ENCODE data around the gene SLC44A5. TPM values are rescaled to one million over a fixed set of nuclear protein-coding genes. Genes with fewer than 3 reads are reported as not detected.

The SLC44A5 gene
- total RNA-seq, 1 donor from 2014 or later = 0.20 TPM

DNA sequence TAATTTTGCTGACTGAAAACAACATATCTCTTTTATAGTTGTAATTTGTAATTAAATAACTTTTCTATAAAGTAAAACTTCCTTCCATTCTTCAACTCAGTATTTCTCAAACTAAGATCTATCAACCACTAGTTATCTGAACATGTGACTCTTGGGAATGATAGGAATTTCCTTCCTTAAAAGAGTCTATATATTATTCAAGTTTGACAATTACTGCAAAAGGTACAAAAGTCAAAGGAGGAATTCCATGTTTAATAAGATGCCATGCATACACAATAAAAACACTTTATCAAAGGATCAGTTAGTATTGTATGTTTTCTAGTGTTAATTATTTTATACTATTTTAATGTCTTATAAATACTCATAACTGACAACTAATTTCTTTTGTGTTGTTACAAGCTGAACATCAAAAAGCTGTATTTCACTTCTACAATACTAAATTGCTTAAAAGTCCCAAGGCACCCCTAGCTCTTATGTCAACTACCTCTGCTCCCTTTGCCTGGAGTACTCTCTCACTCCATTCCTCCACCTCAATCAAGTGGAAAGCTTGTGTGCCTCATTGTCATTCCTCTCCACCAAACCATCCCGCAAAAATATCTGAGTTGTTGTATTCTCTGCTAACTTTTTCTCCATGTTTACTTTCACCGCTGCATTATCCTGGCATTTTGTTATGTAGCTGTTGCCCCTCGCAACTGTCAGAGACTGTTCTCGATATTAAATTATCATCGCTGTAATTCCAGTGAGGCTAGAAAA lies 67.9 kb downstream of the SLC44A5 start:
- peaks cover 2% of the 10 kb centered on the region for H3K9me3 Mint-ChIP-seq (ENCODE audit: low read depth)
- no peak for DNase-seq (ENCODE audit: low spot score)
- TF ChIP-seq, protein P1, sequence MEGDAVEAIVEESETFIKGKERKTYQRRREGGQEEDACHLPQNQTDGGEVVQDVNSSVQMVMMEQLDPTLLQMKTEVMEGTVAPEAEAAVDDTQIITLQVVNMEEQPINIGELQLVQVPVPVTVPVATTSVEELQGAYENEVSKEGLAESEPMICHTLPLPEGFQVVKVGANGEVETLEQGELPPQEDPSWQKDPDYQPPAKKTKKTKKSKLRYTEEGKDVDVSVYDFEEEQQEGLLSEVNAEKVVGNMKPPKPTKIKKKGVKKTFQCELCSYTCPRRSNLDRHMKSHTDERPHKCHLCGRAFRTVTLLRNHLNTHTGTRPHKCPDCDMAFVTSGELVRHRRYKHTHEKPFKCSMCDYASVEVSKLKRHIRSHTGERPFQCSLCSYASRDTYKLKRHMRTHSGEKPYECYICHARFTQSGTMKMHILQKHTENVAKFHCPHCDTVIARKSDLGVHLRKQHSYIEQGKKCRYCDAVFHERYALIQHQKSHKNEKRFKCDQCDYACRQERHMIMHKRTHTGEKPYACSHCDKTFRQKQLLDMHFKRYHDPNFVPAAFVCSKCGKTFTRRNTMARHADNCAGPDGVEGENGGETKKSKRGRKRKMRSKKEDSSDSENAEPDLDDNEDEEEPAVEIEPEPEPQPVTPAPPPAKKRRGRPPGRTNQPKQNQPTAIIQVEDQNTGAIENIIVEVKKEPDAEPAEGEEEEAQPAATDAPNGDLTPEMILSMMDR (IDR thresholded peaks at IDR 0.05) = no peak
- H3K4me3 Mint-ChIP-seq (ENCODE audit: unreplicated experiment) = no peak overlapping the region
- no peaks in the 10 kb centered on the region for H3K27me3 Mint-ChIP-seq (ENCODE audit: low read depth)
- H3K36me3 Mint-ChIP-seq (ENCODE audit: low read depth) = no peaks in the 10 kb centered on the region
- H3K27ac Mint-ChIP-seq (ENCODE audit: unreplicated experiment) = no peak overlapping the region
- peaks cover 7% of the 10 kb centered on the region for H3K4me1 Mint-ChIP-seq (ENCODE audit: low read depth)

DNA sequence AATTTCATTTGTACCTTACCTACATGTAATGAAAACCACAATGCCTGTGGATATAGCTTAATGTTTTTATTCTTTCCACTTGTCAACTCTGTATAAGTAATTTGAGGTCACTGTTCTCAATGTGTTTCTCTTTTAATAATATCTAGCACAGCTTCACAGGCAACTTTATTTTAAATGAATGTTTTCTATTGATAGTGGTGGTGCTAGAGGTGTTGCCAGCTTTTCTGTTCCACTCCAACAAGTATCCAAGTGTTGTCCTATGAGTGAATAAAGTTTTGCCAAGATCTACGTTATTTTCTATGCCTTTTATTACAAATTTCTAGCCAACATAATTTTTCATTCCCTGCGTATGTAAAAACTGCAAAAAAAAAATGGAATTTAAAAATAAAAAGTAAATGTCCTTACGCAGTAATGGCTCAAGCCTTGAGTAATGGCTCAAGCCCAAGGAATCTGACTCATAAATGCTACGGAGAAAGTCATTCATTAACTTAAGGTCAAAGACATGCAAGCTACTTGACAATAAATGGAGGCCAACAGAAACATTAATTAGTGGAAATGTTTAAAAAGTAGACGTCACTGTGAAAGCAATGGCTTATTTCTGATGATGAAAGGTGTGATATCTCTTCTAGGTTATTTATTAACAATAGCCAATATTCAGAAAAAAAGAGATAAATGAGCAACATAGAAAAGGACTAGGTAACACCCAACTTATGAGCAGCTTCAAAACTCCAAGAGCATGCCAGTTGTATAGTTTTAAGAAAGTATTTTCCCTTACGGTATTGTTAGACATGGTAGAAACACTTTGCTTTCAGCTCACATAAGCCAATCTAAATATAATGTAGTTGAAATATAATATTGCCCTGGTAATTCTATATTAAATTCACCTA lies 71.4 kb downstream of the SLC44A5 start:
- H3K9me3 Mint-ChIP-seq (ENCODE audit: low read depth) = no peaks in the 10 kb centered on the region
- peaks cover 1% of the 10 kb centered on the region for H3K27me3 Mint-ChIP-seq (ENCODE audit: low read depth)
- H3K27ac Mint-ChIP-seq (ENCODE audit: unreplicated experiment) = no peak overlapping the region
- no peak for DNase-seq (ENCODE audit: low spot score)
- H3K4me1 Mint-ChIP-seq (ENCODE audit: low read depth) = peaks cover 7% of the 10 kb centered on the region
- TF ChIP-seq, protein P1 (IDR thresholded peaks at IDR 0.05) = no peak
- H3K4me3 Mint-ChIP-seq (ENCODE audit: unreplicated experiment) = no peak overlapping the region
- H3K36me3 Mint-ChIP-seq (ENCODE audit: low read depth) = no peaks in the 10 kb centered on the region

DNA sequence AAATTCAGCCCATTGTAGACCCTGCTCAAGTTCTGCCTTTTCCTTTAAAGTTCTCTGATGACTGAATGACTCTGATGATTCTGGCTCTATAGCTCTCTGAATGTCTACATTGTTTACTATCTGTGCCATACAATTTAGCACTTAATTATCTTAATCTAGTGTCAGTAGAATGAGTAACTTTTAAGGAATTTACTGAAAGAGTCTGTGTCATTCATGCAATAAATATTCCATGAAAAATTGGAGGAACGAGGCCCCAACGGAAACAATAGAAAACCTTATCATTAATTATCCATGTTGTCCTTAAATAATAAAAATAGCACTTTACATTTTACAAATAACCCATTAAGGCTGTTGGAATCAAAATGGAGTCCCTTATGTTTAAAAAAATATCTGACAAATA lies 77.8 kb downstream of the SLC44A5 start:
- no peak overlapping the region for H3K4me3 Mint-ChIP-seq (ENCODE audit: unreplicated experiment)
- H3K27me3 Mint-ChIP-seq (ENCODE audit: low read depth) = peaks cover 10% of the 10 kb centered on the region
- H3K27ac Mint-ChIP-seq (ENCODE audit: unreplicated experiment) = no peak overlapping the region
- no peaks in the 10 kb centered on the region for H3K9me3 Mint-ChIP-seq (ENCODE audit: low read depth)
- no peaks in the 10 kb centered on the region for H3K36me3 Mint-ChIP-seq (ENCODE audit: low read depth)
- no peaks in the 10 kb centered on the region for H3K4me1 Mint-ChIP-seq (ENCODE audit: low read depth)
- no peak for DNase-seq (ENCODE audit: low spot score)
- TF ChIP-seq, protein P1 (IDR thresholded peaks at IDR 0.05) = no peak

DNA sequence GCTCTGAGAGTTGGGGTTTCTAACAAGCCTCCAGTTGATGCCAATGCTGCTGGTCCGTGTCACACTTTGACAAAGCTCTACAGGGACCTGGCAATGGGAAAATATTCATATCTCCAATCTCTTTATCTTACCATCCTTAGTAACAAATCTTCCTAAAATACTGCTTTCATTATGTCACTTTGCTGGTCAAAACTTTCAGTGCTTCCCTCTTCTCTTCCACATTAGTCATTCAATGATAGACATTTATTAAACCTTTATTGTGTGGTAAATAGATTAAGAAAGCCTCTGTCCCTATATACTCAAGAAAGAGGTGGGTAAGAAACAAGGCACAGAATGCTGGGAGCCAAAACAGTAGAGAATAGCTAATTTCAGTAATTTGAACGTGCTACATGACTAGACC lies 79.3 kb downstream of the SLC44A5 start:
- H3K36me3 Mint-ChIP-seq (ENCODE audit: low read depth) = no peaks in the 10 kb centered on the region
- no peak overlapping the region for H3K4me3 Mint-ChIP-seq (ENCODE audit: unreplicated experiment)
- TF ChIP-seq, protein P1 (IDR thresholded peaks at IDR 0.05) = no peak
- peaks cover 11% of the 10 kb centered on the region for H3K27me3 Mint-ChIP-seq (ENCODE audit: low read depth)
- DNase-seq (ENCODE audit: low spot score) = no peak
- no peak overlapping the region for H3K27ac Mint-ChIP-seq (ENCODE audit: unreplicated experiment)
- H3K9me3 Mint-ChIP-seq (ENCODE audit: low read depth) = no peaks in the 10 kb centered on the region
- no peaks in the 10 kb centered on the region for H3K4me1 Mint-ChIP-seq (ENCODE audit: low read depth)

DNA sequence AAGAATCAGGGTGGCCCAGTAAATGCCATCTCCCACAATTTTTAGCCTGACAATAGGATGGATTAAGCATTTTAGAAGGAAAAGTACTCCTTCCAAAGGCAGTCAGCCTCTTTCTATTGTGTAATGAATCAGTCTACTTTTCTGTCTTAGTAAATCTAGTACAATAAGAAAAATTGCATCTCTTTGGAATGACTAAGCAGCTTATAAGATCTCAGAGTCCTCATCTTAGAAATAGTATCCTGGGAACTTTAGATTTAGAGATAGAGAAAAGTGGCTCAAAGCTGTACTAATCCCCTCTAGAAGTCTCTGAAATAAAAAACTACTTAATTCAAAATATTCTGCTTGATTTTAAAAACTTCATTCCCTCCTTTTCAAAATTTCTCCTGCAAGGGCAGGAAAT lies 81.4 kb downstream of the SLC44A5 start:
- TF ChIP-seq, protein P1 (IDR thresholded peaks at IDR 0.05) = no peak
- H3K4me1 Mint-ChIP-seq (ENCODE audit: low read depth) = no peaks in the 10 kb centered on the region
- no peaks in the 10 kb centered on the region for H3K9me3 Mint-ChIP-seq (ENCODE audit: low read depth)
- no peak overlapping the region for H3K27ac Mint-ChIP-seq (ENCODE audit: unreplicated experiment)
- H3K36me3 Mint-ChIP-seq (ENCODE audit: low read depth) = no peaks in the 10 kb centered on the region
- H3K27me3 Mint-ChIP-seq (ENCODE audit: low read depth) = peaks cover 11% of the 10 kb centered on the region
- no peak overlapping the region for H3K4me3 Mint-ChIP-seq (ENCODE audit: unreplicated experiment)
- DNase-seq (ENCODE audit: low spot score) = no peak

Data from chondrocyte (in vitro differentiated cells).